CD4-positive, alpha-beta T cell treated with Interleukin-2 at 100 ng/mL for 4 hours (primary cell): ENCODE measurements around the gene PLXDC2.
"Not testable (repeated sequence)": the region's sequence is repeated elsewhere in the genome, so short reads cannot be mapped to it uniquely, and the experiment has no call there.

Experiments
- DNase-seq: peaks from one replicate; pipeline ENCODE4 v3.0.0-alpha.2; 2020; ENCODE audit warnings: low spot score

PLXDC2 gene

DNA sequence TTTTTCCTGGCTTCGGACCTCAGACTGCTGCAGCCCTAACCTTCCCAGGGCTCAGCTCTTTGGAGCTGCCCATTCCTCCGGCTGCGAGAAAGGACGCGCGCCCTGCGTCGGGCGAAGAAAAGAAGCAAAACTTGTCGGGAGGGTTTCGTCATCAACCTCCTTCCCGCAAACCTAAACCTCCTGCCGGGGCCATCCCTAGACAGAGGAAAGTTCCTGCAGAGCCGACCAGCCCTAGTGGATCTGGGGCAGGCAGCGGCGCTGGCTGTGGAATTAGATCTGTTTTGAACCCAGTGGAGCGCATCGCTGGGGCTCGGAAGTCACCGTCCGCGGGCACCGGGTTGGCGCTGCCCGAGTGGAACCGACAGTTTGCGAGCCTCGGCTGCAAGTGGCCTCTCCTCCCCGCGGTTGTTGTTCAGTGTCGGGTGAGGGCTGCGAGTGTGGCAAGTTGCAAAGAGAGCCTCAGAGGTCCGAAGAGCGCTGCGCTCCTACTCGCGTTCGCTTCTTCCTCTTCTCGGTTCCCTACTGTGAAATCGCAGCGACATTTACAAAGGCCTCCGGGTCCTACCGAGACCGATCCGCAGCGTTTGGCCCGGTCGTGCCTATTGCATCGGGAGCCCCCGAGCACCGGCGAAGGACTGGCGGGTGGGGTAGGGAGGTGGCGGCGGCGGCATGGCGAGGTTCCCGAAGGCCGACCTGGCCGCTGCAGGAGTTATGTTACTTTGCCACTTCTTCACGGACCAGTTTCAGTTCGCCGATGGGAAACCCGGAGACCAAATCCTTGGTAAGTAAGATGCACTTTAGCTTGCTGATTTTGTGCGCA, at the start of gene PLXDC2:
PLXDC2 (plus strand) TSS at position 22 of the 820 bp plus-strand sequence.
- no peak for DNase-seq

DNA sequence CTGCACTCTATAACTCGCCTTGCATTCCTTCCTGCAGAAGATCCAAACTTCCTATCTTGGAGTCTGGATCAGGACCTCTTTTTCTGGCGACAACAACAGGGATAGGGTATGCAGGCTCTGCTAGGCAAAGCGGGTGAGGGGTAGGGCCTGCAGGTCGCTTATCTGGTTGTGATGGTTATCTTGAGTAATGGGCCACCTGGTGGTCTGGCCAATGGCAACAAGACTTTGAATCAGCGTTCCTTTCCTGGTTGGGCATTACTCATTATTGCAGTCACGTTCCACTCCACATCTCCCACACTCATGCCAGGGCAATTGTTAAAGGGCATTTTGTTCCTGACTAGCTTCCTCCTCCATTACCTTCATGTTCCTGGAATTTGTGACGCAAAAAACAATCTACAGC, 48.4 kb upstream of the PLXDC2 start:
- no peak for DNase-seq

DNA sequence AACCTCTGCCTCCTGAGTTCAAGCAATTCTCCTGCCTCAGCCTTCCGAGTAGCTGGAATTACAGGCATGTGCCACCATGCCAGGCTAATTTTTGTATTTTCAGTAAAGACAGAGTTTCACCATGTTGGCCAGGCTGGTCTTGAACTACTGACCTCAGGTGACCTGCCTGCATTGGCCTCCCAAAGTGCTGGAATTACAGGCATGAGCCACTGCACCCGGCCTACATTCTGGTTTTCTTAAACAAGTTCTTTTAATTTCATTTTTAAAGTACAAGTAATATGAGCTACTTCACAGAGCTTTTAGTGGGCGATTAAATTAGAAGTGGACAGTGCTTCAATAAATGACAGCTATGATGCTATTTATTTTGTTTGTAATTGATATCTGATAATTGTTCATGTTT, 46.4 kb upstream of the PLXDC2 start:
- DNase-seq: not testable (repeated sequence)

DNA sequence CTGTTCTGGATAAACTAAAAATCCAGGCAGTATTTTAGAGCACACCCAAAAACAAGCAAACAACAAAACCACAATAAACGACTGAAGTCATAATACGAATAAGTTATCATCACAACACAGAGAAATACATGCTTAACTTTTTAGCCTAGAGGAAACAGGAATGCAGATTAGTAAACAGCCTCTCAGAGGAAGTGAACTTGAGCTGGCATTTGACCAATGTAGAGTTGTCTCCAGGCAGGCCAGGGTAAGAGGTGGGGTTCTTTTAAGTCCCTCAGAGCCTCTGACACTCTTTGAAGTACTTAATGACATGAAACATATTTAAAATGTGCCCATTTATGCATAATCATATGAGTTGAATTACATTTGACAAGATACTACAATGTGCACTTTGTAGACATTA, 43.3 kb upstream of the PLXDC2 start:
- no peak for DNase-seq

DNA sequence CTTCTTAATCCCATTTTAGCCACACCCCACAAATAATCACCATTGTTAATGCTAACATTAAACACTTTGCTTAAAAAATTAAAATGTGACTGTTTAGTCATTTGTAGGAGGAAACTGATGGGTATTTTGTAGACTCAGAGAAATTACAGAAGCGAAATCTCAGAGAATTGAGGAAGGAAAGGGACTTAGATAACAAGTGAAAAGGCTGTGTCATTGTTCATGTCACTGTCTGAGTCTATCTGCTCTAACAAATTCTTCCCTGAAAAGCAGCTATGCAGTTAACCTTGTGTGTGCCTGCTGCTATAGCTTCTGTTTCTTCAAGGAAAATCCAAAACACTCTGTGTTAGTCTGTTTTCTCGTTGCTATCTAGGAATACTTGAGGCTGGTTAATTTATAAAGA, 40.9 kb upstream of the PLXDC2 start:
- no peak for DNase-seq

DNA sequence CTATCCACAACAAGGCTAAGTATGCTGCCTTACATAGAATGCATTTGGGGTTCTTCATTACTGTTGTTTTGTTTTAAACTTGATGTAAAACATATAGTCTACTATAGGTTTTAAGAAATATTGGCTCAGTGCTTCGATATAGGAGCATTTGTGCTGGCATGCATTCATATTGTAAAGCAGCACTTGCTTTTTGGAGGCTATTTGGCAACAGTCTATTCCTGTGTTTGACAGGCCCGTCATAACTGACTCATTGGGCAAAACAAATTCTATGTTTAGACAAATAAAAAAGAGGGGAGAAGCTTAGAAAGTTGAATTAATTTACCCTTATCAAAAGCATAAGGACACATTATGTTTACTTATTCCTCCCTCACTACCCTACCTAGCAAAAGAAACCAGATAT, 38.4 kb upstream of the PLXDC2 start:
- DNase-seq: no peak

DNA sequence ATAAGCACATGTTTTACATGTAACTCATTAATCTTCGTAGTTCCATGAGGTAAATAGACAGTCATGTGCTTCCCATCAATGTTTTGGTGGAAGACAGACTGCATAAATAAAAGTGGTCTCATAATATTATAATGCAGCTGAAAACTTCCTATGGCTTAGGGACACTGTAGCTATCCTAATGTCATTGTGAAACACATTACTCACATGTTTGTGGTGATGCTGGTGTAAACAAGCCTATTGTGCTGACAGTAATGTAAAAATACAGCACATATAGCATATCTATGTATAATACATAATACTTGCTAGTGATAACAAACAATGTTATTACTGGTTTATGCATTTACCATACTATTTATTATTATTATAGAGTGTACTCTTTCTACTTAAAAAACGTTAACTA, 37.2 kb upstream of the PLXDC2 start:
- DNase-seq: no peak

DNA sequence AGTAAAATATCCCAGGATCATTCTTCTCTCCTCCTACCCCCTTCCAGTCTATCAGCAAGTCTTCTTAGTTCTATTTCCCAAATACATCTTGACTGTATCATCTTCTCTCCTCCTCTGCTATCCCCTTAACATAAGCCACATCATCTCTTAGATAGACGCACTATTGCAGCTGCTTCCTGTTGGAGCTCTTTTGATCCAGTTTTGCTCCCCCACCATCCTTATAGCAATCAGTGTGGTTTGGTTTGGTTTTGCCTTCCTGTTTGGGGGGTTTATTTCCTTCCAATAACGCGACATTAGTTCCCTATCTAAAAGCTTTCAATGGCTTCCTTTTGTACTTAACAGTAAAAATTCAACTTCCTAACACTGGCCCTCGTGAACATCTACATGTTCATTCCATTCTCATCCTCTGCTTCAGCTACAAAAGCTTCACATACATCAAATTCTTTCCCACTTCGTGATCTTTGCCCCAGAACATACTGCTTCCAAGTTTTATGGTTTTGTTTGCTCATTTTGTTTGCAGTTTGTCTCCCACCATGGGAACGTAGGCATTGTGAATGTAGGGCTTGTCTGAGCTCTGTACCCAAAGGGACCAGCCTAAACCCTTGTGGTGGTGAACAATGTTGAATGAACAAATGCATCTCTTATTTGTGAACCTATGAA, 33.7 kb upstream of the PLXDC2 start:
- DNase-seq: no peak

DNA sequence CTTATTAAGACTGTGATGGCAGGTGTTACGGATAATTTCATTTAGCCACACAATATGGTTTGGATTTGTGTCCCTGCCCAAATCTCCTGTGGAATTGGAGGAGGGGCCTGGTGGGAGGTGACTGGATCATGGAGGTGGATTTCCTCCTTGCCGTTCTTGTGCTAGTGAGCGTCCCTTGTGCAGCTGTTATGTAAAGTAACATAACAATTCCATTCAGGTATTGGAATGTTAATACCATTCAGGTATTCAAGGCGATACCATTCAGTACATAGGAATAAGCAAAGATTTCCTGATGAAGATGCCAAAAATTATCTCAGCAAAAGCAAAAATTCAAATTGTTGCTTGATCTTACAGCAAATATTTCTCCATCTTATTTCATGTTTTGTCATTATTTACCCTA, 32.5 kb upstream of the PLXDC2 start:
- DNase-seq: no peak

DNA sequence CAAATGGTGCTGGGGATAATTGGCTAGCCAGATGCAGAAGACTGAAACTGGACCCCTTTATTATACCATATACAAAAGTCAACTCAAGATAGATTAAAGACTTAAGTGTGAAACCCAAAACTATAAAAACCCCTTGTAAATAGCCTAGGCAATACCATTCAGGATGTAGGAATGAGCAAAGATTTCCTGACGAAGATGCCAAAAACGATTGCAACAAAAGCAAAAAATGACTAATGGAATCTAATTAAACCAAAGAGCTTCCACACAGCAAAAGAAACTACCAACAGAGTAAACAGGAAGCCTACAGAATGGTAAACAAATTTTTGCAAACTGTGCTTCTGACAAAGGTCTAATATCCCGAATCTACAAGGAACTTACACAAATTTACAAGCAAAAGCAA, 30.9 kb upstream of the PLXDC2 start:
- no peak for DNase-seq

DNA sequence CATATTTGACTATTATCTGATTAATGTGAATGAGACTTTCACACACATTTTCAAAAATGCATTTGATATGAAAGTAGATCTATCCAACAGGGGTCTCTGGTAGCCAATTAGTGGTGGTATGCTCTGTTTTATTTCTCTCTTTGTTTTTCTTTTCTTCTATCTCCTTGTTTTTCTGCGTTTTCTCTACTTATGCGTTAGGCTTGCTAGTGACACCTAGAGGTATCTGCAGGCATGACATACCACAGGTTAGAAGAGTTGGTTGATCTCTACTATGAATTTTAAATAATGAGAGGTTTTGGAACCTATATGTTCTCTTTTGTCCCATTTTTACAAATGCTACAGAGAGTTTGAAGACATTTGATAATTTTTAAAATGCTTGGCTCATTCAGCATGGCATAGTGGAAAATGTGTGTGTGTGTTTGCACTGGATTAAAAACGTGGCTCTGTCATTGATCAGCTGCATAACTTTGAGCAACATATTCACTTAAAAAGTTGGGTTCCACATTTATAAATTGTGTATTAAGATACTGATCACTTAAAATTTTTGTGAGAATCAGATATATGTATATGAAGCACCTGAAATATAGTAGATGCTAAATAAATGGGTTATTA, 28.1 kb upstream of the PLXDC2 start:
- no peak for DNase-seq

DNA sequence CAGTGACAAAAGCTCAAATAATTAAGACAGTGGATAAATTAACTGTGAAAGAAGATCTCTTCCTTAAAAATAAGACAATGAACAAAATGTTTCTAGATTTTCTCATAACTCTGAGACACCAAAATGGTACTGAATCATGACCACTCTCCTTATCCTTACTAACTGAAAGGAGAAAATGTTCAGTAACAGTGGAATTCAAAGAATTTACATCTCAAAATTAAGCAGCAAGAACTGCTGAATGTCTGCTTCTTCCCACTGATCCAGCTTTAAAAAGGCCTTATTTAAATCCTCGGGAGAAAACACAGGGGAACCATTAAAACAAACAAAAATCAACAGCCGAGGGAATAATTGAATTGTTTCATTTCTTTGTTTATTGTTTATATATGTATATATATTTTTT, 27.3 kb upstream of the PLXDC2 start:
- DNase-seq: no peak

DNA sequence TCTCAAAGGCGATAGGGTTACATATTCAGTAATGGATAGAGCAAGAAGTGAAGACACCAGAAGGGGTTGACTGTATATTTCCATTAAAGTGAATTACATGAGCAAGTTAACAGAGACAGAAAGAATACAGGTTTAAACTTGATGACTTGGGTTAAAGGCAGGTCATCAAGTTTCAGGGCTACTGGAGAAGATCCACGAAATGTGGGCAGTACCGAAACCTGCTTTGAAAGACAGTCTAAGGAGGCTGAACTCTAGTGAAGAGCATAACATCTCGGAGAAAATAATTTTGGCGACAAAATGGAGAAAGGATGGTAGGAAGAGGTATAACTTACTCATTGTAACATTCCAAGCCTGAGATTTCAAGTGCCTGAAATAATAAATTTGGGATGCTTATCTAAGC, 26.6 kb upstream of the PLXDC2 start:
- no peak for DNase-seq

DNA sequence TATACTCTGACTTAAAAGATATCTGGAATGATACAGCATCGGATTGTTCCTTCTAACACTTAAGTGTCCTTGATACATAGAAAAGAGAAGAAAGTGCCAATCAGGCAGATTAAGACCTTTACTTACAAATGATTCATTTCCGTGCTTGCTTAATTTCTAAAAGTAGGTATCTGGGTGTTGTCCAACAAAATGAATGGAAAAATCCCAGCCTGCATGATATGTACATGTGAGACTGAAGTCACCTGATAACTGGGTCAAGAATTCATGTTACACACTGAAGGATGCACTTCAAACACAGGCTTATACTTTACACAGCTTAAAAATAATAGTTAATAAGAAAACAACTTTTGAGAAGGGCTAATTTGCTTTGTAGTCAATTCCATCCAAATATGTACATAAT, 25.2 kb upstream of the PLXDC2 start:
- no peak for DNase-seq

DNA sequence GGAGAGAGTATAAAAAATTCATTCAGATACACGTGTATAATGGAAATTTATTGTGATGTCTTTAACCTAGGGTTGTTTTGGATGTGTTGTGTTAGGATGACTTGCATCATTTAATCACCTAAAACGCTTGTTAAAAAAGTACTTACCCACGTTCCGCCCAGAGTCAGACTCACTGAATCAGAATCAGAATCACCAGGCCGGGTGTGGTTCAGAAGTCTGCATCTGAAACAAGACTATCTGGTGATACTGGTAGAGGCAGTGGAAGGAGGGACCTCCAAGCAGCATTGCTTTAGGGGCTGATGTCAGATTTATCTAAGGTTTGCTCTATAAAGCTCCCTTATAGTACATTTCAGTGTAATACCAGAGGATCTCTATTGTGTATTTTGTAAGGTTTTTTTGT, 20.5 kb upstream of the PLXDC2 start:
- DNase-seq: no peak

DNA sequence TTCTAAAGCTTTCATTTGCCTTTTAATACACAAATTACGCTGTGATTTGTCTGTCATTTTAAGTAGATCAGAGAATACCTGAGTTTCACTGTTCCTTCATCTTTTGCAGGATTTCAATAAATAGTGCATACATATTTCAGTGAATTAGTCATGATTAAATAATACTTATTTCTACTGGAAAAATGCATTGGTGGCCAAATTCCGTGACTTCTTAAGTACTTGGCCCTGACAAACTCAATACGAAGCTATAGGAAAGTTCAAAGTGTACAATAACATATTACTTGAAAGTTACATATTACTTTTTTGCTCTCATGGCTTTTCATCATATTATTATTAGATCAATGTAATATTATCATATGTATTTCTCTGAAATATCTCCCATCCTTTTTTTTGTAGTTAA, 16.1 kb upstream of the PLXDC2 start:
- DNase-seq: no peak

DNA sequence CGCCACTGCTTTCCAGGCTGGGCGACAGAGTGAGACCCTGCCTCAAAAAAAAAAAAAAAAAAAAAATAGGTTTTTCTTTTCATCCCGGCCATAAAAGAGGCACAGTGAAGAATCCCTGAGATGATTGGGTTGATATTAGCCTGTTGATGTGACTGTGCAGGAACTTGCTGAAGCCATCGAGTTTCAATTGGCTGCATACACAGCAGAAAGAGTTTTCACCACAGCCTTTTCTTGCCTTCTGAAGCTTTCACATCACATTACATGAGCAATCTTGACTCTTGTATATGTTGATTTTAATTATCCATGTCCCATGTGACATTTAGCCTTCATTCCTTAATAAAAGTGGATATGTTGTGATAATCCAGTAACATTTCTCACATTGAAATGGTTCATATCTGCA, 14.9 kb upstream of the PLXDC2 start:
- no peak for DNase-seq

DNA sequence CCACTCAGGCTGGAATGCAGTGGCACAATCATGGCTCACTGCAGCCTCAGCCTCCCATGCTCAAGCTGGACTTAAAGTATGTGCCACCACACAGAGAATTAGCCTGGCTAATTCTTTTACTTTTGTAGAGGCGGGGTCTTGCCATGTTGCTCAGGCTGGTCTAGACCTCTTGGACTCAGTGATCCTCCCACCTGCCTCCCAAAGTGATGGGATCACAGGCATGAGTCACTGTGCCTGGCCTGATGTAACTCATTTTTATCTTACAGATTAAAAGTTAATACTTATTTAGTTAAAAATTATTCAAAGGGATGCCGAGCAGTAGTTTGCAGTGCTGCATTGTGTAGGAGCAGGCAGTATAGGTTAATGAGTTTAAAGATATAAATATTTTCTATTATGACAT, 12.6 kb upstream of the PLXDC2 start:
- DNase-seq: no peak

DNA sequence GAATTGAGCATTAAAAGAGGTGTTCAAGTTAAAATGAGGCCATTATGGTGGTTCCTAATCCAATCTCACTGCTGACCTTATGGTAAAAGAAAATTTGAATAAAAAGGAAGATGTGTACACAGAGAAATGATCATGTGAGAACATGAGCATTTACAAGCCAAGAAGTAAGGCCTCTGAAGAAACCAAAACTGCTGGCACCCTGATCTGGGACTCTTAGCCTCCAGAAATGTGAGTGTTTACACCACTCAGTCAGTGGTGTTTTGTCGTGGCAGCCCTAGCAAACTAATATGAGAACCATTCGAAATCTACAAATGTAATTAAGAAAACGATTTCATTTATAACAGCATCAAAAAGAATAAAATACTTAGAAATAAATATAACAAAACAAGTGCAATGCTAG, 6.8 kb upstream of the PLXDC2 start:
- no peak for DNase-seq

DNA sequence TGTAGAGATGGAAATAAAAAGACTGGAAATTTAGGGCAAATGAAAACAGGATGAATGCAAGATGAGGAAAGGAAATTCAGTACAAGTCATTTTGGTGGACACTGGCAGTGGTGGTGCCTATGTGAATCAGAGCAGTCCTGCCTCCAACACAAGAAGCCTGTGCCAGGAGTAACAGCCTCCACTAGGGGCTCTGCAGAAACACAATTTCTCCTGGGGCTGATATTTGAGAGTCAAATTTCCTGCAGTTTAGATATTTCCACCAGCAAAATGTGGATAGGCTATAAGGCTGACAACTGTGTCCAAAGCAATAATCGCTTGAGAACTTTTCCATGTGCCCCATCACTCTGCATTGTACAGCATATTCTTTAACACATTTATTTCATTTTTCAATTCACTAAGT, 4.7 kb upstream of the PLXDC2 start:
- DNase-seq: no peak

DNA sequence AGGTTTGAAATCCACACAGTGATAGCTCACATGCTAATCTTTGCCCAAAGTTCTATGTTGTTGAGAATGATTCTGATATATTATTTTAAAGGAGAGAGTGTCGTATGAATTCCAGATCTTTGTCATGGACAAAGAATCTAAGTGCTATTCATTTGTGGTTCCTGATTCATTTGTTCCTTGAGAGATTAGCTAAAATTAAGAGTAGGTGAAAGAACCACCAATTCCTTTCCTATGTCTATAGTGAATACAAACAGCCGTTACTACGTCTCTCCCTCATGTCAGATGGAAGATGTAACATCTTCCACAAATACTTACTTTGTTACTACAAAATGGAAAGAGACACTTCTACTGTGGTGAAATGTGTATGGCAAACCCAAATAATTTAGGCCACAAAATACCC, 3.3 kb upstream of the PLXDC2 start:
- DNase-seq: no peak

DNA sequence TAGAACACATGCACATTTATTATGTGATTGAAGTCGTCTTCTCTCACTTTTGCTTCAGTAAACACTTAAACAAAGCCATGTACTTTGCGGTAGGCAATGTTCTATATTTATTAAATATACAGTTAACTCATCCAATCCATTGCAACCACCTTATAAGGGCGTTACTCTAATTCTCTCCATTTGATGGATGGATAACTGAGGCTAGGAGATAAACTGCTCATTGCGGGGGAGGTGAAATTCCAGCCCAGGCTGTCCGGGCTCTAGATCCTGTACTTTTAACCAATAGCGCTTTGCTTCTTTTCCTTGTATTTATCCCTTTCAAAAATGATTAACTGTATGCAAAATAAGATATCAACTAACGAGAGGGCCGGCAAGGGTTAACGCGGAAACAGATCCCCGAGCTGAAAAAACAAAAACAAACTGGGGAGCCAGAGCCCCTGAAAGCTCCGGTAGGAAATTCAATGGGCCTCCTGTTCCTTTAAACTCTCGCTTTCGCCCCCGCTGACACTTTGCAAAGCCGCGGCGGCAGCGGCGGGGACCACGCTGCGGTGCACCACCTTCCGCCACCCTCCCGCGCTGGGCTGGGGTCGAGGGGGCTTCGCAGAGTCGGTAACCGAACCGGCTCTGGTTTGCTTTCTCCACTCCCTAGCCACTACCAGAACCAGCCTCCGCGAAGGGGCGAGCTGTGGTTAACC, 1.0 kb upstream of the PLXDC2 start:
- no peak for DNase-seq
